ENCODE data around the gene PDE4B.

PDE4B gene

DNA sequence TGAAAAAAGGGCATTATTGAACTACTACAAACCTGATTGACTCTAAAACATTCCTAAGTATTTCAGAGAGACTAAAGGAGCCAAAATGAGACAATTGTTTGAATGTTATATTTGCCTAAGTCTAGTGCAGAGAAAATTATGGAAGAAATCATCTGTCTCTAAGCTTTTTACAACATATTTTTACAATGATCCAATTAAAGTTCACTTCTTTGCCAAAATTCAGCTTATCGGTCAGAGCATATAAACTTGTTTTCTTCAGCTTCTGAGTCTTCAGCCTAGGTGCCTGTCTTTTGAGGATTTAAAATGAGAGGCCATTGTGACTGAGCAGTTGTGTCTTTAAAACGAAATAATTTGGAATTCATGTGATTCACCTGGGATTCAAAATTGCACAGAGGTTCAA is 560.1 kb downstream of the PDE4B start:
- Histone ChIP-seq H3K27me3 (ENCODE audit: control insufficient read depth, insufficient read depth, low read length, poor library complexity, severe bottlenecking) (no peaks in the 10 kb centered on the region), H3K9me3 (ENCODE audit: control insufficient read depth, low read length) (no peaks in the 10 kb centered on the region), H3K4me3 (ENCODE audit: insufficient read depth, low read depth, low read length) (no peak overlapping the region), H3K36me3 (ENCODE audit: control insufficient read depth, insufficient read depth, low read length) (no peaks in the 10 kb centered on the region), H3K4me1 (ENCODE audit: control insufficient read depth, insufficient read depth, low read length) (peaks cover 58% of the 10 kb centered on the region), H3K27ac (ENCODE audit: insufficient read depth, low read depth, low read length, poor library complexity, severe bottlenecking) (no peak overlapping the region)
- 83 to 86% methylated on average over 2 of the region's 2 CpGs for WGBS, 2 experiments

GRCh38 chr1:66353257-66353656 is 560.6 kb downstream of the PDE4B start:
- Histone ChIP-seq H3K27ac (ENCODE audit: insufficient read depth, low read depth, low read length, poor library complexity, severe bottlenecking) (peak overlapping the region; percentile 63), H3K4me3 (ENCODE audit: insufficient read depth, low read depth, low read length) (no peak overlapping the region), H3K4me1 (ENCODE audit: control insufficient read depth, insufficient read depth, low read length) (peaks cover 58% of the 10 kb centered on the region), H3K9me3 (ENCODE audit: control insufficient read depth, low read length) (no peaks in the 10 kb centered on the region), H3K27me3 (ENCODE audit: control insufficient read depth, insufficient read depth, low read length, poor library complexity, severe bottlenecking) (no peaks in the 10 kb centered on the region), H3K36me3 (ENCODE audit: control insufficient read depth, insufficient read depth, low read length) (no peaks in the 10 kb centered on the region)
- WGBS, 2 experiments = 27 to 32% methylated on average over 5 of the region's 5 CpGs

DNA sequence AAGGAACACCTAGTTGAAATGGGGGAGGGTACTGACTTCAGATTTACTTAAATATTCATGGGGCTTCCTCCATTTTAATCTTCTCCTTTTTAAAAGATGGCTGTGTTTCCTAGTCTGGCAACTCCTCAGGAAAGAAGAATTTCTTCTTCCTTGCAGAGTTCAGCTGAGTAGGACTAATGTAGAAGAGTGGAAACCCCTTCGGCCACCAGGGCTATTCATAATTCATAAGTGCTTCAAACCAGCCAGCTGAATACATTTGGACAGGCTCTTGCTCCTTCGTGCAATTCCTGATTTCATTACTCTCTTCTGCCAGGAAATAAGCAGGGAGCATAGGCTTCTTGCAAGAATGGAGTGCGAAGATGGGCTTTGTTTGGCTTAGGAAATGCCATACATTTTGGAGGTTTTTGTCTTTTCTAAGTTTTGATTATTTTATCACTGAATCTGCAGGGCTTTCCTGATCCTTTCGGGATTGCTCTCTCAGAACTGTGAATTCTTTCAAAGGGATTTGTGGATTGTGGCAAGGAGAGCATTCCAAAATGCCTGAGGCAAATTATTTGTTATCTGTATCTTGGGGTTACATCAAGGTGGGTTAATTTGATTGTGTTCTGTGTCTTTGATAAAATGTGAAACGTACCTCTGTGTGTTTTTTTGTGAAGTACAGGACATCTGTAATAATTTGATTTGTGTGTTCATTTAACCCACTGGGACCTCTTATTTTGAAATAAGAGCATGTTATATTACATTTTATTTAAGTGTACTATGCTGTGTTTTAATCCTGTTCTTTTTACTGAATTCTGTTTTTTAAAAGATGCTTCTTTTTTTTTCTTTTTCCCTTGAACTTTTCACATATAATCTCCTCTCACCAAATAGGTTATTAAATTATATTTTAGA is 561.9 kb downstream of the PDE4B start:
- WGBS, 2 experiments = 32 to 46% methylated on average over 5 of the region's 5 CpGs
- Histone ChIP-seq H3K4me1 (ENCODE audit: control insufficient read depth, insufficient read depth, low read length) (peaks cover 58% of the 10 kb centered on the region), H3K27ac (ENCODE audit: insufficient read depth, low read depth, low read length, poor library complexity, severe bottlenecking) (peak overlapping the region; percentile 69), H3K4me3 (ENCODE audit: insufficient read depth, low read depth, low read length) (peak overlapping the region; percentile 25), H3K36me3 (ENCODE audit: control insufficient read depth, insufficient read depth, low read length) (no peaks in the 10 kb centered on the region), H3K27me3 (ENCODE audit: control insufficient read depth, insufficient read depth, low read length, poor library complexity, severe bottlenecking) (no peaks in the 10 kb centered on the region), H3K9me3 (ENCODE audit: control insufficient read depth, low read length) (no peaks in the 10 kb centered on the region)

- 88% methylated on average over 1 of the region's 1 CpG; no CpG with 5 or more reads in 1 of the 2 experiments for WGBS, 2 experiments
- H3K4me1 ChIP-seq (ENCODE audit: control insufficient read depth, insufficient read depth, low read length) = peaks cover 51% of the 10 kb centered on the region
- no peaks in the 10 kb centered on the region for H3K9me3 ChIP-seq (ENCODE audit: control insufficient read depth, low read length)
- no peaks in the 10 kb centered on the region for H3K27me3 ChIP-seq (ENCODE audit: control insufficient read depth, insufficient read depth, low read length, poor library complexity, severe bottlenecking)
- no peaks in the 10 kb centered on the region for H3K36me3 ChIP-seq (ENCODE audit: control insufficient read depth, insufficient read depth, low read length)
- no peak overlapping the region for H3K27ac ChIP-seq (ENCODE audit: insufficient read depth, low read depth, low read length, poor library complexity, severe bottlenecking)
- H3K4me3 ChIP-seq (ENCODE audit: insufficient read depth, low read depth, low read length) = no peak overlapping the region
Measured at GRCh38 chr1:66355756-66356155, 563.1 kb downstream of the PDE4B start.

- Histone ChIP-seq H3K4me1 (ENCODE audit: control insufficient read depth, insufficient read depth, low read length) (peaks cover 51% of the 10 kb centered on the region), H3K27ac (ENCODE audit: insufficient read depth, low read depth, low read length, poor library complexity, severe bottlenecking) (no peak overlapping the region), H3K36me3 (ENCODE audit: control insufficient read depth, insufficient read depth, low read length) (no peaks in the 10 kb centered on the region), H3K27me3 (ENCODE audit: control insufficient read depth, insufficient read depth, low read length, poor library complexity, severe bottlenecking) (no peaks in the 10 kb centered on the region), H3K4me3 (ENCODE audit: insufficient read depth, low read depth, low read length) (no peak overlapping the region), H3K9me3 (ENCODE audit: control insufficient read depth, low read length) (no peaks in the 10 kb centered on the region)
- WGBS, 2 experiments = 11 to 18% methylated on average over 2 of the region's 2 CpGs
Measured at GRCh38 chr1:66356605-66357004, 563.9 kb downstream of the PDE4B start.

DNA sequence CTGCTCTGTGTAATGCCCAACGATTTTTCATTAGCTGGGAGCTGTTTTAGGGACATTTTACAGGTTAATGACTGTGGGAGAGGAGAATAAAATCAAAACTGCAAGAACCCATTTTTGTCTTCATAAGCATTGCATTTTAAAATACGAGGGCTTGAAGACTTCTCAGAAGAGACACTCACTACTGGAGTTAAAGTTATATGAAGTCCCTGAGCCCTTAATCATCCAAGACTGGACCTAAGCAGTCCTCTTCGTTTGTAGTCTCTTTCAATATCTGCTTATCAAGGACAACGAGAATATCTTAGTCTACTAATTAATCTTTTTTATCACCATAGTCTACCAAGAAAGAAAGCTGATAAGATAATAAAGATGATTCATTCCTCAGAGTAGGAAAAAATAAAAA is 564.3 kb downstream of the PDE4B start:
- H3K27me3 ChIP-seq (ENCODE audit: control insufficient read depth, insufficient read depth, low read length, poor library complexity, severe bottlenecking) = no peaks in the 10 kb centered on the region
- peaks cover 49% of the 10 kb centered on the region for H3K4me1 ChIP-seq (ENCODE audit: control insufficient read depth, insufficient read depth, low read length)
- 85 to 86% methylated on average over 3 to 4 of the region's 4 CpGs for WGBS, 2 experiments
- no peaks in the 10 kb centered on the region for H3K9me3 ChIP-seq (ENCODE audit: control insufficient read depth, low read length)
- H3K36me3 ChIP-seq (ENCODE audit: control insufficient read depth, insufficient read depth, low read length) = no peaks in the 10 kb centered on the region
- no peak overlapping the region for H3K4me3 ChIP-seq (ENCODE audit: insufficient read depth, low read depth, low read length)
- H3K27ac ChIP-seq (ENCODE audit: insufficient read depth, low read depth, low read length, poor library complexity, severe bottlenecking) = no peak overlapping the region

GRCh38 chr1:66357478-66358197 is 564.9 kb downstream of the PDE4B start:
- Histone ChIP-seq H3K4me1 (ENCODE audit: control insufficient read depth, insufficient read depth, low read length) (peaks cover 43% of the 10 kb centered on the region), H3K4me3 (ENCODE audit: insufficient read depth, low read depth, low read length) (no peak overlapping the region), H3K9me3 (ENCODE audit: control insufficient read depth, low read length) (no peaks in the 10 kb centered on the region), H3K27me3 (ENCODE audit: control insufficient read depth, insufficient read depth, low read length, poor library complexity, severe bottlenecking) (no peaks in the 10 kb centered on the region), H3K36me3 (ENCODE audit: control insufficient read depth, insufficient read depth, low read length) (no peaks in the 10 kb centered on the region), H3K27ac (ENCODE audit: insufficient read depth, low read depth, low read length, poor library complexity, severe bottlenecking) (no peak overlapping the region)
- WGBS, 2 experiments = 87 to 97% methylated on average over 2 to 3 of the region's 3 CpGs

- Histone ChIP-seq H3K9me3 (ENCODE audit: control insufficient read depth, low read length) (no peaks in the 10 kb centered on the region), H3K4me1 (ENCODE audit: control insufficient read depth, insufficient read depth, low read length) (peaks cover 26% of the 10 kb centered on the region), H3K4me3 (ENCODE audit: insufficient read depth, low read depth, low read length) (no peak overlapping the region), H3K27me3 (ENCODE audit: control insufficient read depth, insufficient read depth, low read length, poor library complexity, severe bottlenecking) (no peaks in the 10 kb centered on the region), H3K27ac (ENCODE audit: insufficient read depth, low read depth, low read length, poor library complexity, severe bottlenecking) (no peak overlapping the region), H3K36me3 (ENCODE audit: control insufficient read depth, insufficient read depth, low read length) (no peaks in the 10 kb centered on the region)
- 100% methylated on average over 1 of the region's 1 CpG for WGBS, 2 experiments
Measured at GRCh38 chr1:66359269-66359668, 566.6 kb downstream of the PDE4B start.

- Histone ChIP-seq H3K27ac (ENCODE audit: insufficient read depth, low read depth, low read length, poor library complexity, severe bottlenecking) (no peak overlapping the region), H3K4me3 (ENCODE audit: insufficient read depth, low read depth, low read length) (no peak overlapping the region), H3K36me3 (ENCODE audit: control insufficient read depth, insufficient read depth, low read length) (no peaks in the 10 kb centered on the region), H3K9me3 (ENCODE audit: control insufficient read depth, low read length) (no peaks in the 10 kb centered on the region), H3K27me3 (ENCODE audit: control insufficient read depth, insufficient read depth, low read length, poor library complexity, severe bottlenecking) (no peaks in the 10 kb centered on the region), H3K4me1 (ENCODE audit: control insufficient read depth, insufficient read depth, low read length) (peaks cover 21% of the 10 kb centered on the region)
Measured at GRCh38 chr1:66359815-66360214, 567.1 kb downstream of the PDE4B start.

DNA sequence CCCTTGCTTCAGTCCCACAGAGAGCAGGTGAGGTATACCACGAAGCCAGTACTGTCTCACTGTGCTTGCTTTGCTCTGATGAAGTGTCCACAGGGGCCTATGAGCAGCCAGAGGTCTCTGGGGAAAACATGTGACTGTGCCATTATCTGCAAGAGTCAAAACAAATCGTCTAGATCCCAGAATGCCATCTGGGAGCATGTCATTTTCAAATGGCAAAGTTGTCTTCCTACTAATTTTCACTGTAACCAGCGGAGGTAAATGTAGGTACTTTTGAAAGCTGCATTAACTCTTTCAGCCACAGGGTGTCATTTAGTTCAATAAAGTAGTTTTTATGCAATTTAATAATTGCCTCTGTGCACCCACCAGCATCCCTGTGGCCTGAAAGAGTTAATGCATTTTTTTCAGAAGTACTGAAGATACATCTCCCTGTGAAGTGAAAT is 567.6 kb downstream of the PDE4B start:
- Histone ChIP-seq H3K36me3 (ENCODE audit: control insufficient read depth, insufficient read depth, low read length) (no peaks in the 10 kb centered on the region), H3K4me1 (ENCODE audit: control insufficient read depth, insufficient read depth, low read length) (peaks cover 19% of the 10 kb centered on the region), H3K27me3 (ENCODE audit: control insufficient read depth, insufficient read depth, low read length, poor library complexity, severe bottlenecking) (no peaks in the 10 kb centered on the region), H3K4me3 (ENCODE audit: insufficient read depth, low read depth, low read length) (no peak overlapping the region), H3K27ac (ENCODE audit: insufficient read depth, low read depth, low read length, poor library complexity, severe bottlenecking) (no peak overlapping the region), H3K9me3 (ENCODE audit: control insufficient read depth, low read length) (no peaks in the 10 kb centered on the region)
- 79 to 92% methylated on average over 3 of the region's 3 CpGs for WGBS, 2 experiments
